AG09319 (cell line): Measurements from ENCODE around the gene PCP4L1.

Source experiments
- DNase-seq: peaks from one replicate; pipeline ENCODE4 v3.0.0-alpha.2; 2010; ENCODE audit warnings: low read depth; ENCODE audit errors: extremely low read depth
- CTCF ChIP-seq: IDR thresholded peaks from 2 replicates; pipeline ENCODE4 v1.5.1; 2011; ENCODE audit warnings: low read depth, mild to moderate bottlenecking, inconsistent platforms, low read length, moderate library complexity

Gene PCP4L1

GRCh38 chr1:161285113-161285512 is 26.6 kb downstream of the PCP4L1 start:
- no peak for DNase-seq
- TF ChIP-seq CTCF: no peak

- TF ChIP-seq CTCF: no peak
- DNase-seq: no peak
Measured at GRCh38 chr1:161285521-161285920, 27.0 kb downstream of the PCP4L1 start.

- no peak for DNase-seq
- TF ChIP-seq CTCF: no peak
Measured at GRCh38 chr1:161287482-161288054, 29.0 kb downstream of the PCP4L1 start.

DNA sequence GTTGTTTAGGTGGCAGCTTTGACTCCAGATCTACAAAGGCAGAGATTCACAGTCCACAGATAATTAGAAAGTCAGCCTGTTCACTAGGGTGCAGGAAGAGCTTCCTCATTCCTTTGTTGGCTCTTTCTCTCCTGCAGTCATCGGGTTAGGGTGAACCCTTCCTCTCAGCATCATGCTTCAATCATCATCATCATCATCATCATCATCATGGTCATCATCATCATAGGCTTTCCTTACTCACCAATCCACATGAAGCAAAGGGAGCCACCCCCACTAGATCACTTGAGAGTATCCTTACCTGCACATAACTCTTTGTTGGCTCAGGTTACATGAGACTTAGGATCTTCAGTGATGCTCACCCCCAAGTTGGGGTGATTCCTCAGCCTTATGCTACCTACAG is 32.2 kb downstream of the PCP4L1 start:
- DNase-seq: no peak
- no peak for TF ChIP-seq CTCF

GRCh38 chr1:161297415-161297814 is 38.9 kb downstream of the PCP4L1 start:
- TF ChIP-seq CTCF: no peak
- DNase-seq: no peak

DNA sequence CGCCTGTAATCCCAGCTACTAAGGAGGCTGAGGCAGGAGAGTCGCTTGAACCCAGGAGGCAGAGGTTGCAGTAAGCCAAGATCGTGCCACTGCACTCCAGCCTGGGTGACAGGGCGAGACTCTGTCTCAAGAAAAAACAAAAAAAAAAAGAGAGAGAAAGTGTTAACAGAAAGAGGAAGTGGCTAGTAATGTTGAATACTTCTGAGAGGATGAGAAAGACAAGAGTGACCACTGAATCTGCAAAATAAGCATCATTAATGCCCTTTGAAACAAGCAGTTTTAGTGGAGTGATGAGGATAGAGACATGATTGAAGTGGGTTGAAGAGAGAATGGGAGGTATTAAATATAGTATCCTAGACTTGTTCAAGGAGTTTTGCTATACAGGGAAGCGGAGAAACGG is 39.6 kb downstream of the PCP4L1 start:
- no peak for DNase-seq
- TF ChIP-seq CTCF: no peak

GRCh38 chr1:161299347-161299746 is 40.8 kb downstream of the PCP4L1 start:
- DNase-seq: no peak
- TF ChIP-seq CTCF: no peak
